A673 (cell line): ENCODE data around the gene ZSCAN26.
"Not testable (repeated sequence)": the region's sequence is repeated elsewhere in the genome, so short reads cannot be mapped to it uniquely, and the experiment has no call there.

ENCODE experiments used
- EZH2 ChIP-seq: fragments of 200-600 bp; sonication (generic); IDR thresholded peaks from 2 replicates; pipeline ENCODE4 v1.6.1; 2017; ENCODE audit warnings: borderline replicate concordance, low read depth, mild to moderate bottlenecking, mixed read lengths, antibody characterized with exemption, low read length; ENCODE audit not compliant: poor library complexity, severe bottlenecking
- TF ChIP-seq, protein P1 (sequence below): fragments of 300-800, 200-600 bp; sonication (generic); conservative IDR thresholded peaks from 2 replicates; pipeline ENCODE4 v1.5.1; 2017; ENCODE audit warnings: low read depth, mild to moderate bottlenecking, antibody characterized with exemption, low read length, moderate library complexity, mixed read lengths

DNA sequence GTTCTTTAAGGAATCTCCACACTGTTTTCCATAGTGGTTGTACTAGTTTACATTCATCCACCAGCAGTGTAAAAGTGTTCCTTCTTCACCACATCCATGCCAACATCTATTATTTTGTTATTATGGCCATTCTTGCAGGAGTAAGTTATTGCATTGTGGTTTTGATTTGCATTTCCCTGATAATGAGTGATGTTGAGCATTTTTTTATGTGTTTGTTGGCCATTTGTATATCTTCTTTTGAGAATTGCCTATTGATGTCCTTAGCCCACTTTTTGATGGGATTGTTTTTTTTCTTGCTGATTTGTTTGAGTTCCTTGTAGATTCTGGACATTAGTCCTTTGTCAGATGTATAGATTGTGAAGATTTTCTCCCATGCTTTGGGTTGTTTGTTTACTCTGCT, 39.4 kb downstream of the ZSCAN26 start:
- TF ChIP-seq, protein P1, sequence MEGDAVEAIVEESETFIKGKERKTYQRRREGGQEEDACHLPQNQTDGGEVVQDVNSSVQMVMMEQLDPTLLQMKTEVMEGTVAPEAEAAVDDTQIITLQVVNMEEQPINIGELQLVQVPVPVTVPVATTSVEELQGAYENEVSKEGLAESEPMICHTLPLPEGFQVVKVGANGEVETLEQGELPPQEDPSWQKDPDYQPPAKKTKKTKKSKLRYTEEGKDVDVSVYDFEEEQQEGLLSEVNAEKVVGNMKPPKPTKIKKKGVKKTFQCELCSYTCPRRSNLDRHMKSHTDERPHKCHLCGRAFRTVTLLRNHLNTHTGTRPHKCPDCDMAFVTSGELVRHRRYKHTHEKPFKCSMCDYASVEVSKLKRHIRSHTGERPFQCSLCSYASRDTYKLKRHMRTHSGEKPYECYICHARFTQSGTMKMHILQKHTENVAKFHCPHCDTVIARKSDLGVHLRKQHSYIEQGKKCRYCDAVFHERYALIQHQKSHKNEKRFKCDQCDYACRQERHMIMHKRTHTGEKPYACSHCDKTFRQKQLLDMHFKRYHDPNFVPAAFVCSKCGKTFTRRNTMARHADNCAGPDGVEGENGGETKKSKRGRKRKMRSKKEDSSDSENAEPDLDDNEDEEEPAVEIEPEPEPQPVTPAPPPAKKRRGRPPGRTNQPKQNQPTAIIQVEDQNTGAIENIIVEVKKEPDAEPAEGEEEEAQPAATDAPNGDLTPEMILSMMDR: not testable (repeated sequence)
- not testable (repeated sequence) for TF ChIP-seq EZH2
